Fibroblast of skin of scalp (primary cell): ENCODE measurements around the gene LRRC4B. TPM values are rescaled to one million over a fixed set of nuclear protein-coding genes. Genes with fewer than 3 reads are reported as not detected.
"Not testable (repeated sequence)": the region's sequence is repeated elsewhere in the genome, so short reads cannot be mapped to it uniquely, and the experiment has no call there.

Source experiments
- DNase-seq: peaks from one replicate; pipeline ENCODE4 v3.0.0-alpha.2; 2013
- polyA plus RNA-seq, 2 experiments: library from polyadenylated mRNA; unstranded; fragments of 120-200 nt; gene quantifications; one replicate each; pipeline ENCODE4 v1.2.1, GENCODE V29; 2013; ENCODE audit not compliant: insufficient read length in 2 of 2

LRRC4B gene, protein sequence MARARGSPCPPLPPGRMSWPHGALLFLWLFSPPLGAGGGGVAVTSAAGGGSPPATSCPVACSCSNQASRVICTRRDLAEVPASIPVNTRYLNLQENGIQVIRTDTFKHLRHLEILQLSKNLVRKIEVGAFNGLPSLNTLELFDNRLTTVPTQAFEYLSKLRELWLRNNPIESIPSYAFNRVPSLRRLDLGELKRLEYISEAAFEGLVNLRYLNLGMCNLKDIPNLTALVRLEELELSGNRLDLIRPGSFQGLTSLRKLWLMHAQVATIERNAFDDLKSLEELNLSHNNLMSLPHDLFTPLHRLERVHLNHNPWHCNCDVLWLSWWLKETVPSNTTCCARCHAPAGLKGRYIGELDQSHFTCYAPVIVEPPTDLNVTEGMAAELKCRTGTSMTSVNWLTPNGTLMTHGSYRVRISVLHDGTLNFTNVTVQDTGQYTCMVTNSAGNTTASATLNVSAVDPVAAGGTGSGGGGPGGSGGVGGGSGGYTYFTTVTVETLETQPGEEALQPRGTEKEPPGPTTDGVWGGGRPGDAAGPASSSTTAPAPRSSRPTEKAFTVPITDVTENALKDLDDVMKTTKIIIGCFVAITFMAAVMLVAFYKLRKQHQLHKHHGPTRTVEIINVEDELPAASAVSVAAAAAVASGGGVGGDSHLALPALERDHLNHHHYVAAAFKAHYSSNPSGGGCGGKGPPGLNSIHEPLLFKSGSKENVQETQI
- polyA plus RNA-seq (2013, experiment 1 of 2; ENCODE audit: insufficient read length) = 0.13 TPM
- 1.2 TPM for polyA plus RNA-seq (2013, experiment 2 of 2; ENCODE audit: insufficient read length)

DNA sequence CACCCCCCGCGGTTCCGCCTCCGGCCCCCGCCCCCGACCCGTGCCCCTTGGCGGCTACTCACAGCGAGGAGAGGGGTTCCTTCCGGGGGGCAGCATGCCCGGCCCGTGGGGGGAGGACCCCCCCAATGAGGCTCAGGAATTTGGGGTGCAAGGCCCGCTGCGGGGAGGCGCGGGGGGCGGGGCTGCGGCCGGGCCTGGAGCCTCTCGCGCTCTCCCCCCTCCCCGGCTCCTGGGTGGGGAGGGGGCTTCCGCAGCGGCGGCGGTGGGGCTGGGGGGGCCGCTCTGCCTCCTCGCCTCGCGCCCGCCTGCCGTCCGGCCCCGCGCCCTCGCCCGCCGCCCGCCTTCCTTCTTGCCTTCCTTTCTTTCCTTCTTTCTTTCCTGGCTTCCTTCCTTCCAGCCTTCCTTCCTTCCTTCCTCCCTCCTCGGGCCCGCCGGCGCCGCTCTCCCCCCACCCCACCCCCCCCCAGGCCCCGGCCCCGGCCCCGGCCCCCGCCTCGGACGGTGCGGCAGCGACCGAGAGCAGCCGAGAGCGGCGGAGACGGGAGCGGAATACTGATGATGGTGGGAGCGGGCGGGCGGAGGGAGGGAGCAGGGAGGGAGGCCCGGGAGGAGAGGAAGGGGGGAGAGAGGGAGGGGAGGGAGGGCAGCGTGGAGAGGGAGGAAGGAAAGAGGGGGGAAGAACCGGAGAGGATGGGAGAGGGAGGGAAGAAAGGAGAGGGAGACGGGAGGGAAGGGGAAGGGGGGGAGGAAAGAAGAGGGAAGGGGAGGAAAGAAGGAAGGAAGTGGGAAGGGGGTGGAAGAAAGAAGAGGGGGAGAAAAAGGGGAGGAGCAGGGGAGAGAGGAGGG is at the start of gene LRRC4B:
Gene LRRC4B, minus strand, starts transcription at position 554 of the 846 bp plus-strand sequence. CDS start 19,597 bp downstream, outside the sequence.
- peak; percentile 4 for DNase-seq

DNA sequence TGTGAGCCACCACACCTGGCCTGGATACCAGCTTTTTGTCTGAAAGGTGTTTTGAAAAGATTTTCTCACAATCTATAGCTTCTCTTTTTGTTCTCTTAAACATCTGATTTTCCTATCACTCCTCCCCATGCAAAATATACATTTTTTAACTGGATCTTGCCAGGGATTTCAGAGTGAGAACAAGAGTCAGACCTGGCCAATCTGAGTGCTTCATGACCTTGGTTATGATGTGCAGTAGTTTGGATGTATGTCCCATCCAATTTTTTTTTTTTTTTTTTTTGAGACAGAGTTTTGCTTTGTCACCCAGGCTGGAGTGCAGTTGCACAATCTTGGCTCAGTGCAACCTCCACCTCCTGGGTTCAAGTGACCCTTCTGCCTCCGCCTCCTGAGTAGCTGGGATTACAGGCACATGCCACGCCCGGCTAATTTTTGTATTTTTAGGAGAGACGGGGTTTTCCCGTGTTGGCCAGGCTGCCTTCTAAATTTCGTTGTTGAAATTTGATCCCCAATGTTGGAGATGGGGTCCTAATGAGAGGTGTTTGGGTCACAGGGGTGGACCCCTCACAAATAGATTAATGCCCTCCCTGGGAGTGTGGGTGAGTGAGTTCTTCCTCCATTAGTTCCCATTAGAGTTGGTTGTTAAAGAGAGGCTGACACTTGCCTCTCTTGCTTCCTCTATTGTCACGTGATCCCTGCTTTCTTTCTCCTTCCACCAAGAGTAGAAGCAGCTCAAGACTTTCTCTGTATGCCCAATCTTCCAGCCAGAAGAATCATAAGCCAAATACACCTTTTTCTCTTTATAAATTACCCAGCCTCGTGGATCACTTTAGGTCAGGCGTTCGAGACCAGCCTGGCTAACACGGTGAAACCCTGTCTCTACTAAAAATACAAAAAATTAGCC is 44.5 kb upstream of the LRRC4B start:
- DNase-seq = not testable (repeated sequence)

- DNase-seq = peak; percentile 71
These were observed 39.9 kb upstream of the LRRC4B start for GRCh38 chr19:50607874-50608785.

DNA sequence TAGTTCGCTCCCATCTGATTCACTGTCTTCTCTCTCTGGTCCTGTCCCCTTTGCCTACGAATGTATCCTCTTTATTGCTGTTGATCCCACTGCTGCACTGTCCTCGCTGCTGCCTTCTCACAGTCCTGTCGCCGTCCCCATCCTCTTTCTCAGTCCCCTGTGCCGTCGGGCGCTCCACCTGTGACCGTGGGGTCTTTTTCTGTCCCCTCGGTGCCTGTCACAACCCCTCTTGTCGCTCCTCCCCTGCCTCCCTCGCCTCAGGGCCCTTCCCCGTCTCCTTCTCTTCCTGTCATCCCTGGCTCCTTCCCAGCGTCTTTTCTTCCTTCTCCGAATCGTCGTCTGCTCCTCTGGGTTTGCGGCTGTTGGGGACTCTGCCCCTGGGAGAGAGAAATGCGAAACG is 39.2 kb upstream of the LRRC4B start:
- DNase-seq = no peak

DNA sequence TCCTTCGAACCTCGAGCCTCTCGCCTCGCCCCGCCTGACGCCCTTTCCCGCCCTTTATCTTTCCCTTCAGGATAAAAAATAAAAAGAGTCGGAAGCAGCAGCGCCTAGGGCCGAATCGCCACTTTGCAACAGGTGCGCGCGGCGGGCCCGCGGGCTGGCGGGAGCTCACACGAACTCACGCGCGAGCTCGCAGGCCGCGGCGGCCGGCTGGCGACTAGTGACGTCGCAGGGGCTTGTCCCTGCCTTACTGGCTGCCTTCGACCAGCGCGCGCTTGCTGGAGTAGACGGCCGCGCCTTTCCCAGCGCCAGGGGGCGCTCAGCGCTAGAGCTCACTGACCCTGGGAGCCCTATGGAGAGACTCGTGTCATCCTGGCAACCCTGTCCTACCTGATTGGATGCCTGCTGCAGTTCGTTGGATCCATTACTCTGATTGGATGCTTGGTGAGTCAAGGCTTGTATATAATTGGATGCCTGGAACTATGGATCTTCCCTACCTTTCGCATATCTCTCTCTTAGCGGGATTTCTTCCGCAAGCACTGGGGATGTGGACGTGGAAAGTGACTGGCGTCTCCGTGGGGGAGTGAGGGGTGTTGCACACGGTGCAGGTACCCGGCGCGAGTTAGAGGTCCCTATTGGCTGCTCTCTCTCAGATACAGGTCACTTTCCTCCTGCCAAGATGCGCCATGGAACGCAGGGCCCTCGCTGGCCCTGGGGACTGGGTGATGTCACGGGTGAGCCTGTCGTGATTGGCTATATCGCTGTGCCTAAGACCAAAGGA is 38.0 kb upstream of the LRRC4B start:
- not testable (repeated sequence) for DNase-seq

- DNase-seq = not testable (repeated sequence)
These were observed 36.2 kb upstream of the LRRC4B start for GRCh38 chr19:50604264-50605073.

GRCh38 chr19:50602935-50603334 is 34.7 kb upstream of the LRRC4B start:
- no peak for DNase-seq

- DNase-seq = no peak
These were observed 34.3 kb upstream of the LRRC4B start for GRCh38 chr19:50602496-50602895.

DNA sequence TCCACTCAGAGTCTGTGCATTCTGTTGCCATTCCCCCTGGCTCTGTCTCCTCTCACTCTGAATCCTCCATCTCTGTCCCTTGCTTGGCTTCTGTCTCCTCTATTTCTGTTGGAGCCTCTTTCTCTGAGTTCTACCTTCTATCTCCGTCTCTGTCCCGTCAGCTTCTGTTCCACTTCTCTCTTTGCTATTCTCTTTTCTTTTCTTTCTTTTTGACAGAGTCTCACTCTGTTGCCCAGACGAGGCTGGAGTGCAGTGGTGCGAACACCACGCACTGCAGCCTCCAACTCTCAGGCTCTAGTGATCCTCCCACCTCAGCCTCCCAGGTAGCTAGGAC is 33.8 kb upstream of the LRRC4B start:
- no peak for DNase-seq

- no peak for DNase-seq
These were observed 33.3 kb upstream of the LRRC4B start for GRCh38 chr19:50601407-50602088.

DNA sequence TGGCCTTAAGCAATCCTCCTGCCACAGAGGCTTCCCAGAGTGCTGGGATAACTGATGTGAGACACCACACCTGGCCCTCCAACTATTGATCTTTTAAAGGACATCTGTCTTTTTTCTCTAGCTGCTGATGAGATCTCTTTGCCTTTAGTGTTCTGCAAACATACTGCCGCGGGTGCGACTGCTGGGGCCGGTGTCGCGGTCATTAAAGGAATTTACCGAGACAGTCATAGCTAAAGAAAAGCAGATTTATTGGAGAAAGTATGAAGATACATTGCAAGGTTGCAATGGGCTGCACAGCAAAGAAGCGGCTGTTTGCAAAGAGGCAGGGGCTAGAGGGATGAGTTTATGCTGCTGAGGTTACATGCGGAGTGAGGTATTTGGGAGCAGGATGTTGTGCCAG is 31.2 kb upstream of the LRRC4B start:
- DNase-seq = no peak

- no peak for DNase-seq
These were observed 22.0 kb upstream of the LRRC4B start for GRCh38 chr19:50590191-50590590.

DNA sequence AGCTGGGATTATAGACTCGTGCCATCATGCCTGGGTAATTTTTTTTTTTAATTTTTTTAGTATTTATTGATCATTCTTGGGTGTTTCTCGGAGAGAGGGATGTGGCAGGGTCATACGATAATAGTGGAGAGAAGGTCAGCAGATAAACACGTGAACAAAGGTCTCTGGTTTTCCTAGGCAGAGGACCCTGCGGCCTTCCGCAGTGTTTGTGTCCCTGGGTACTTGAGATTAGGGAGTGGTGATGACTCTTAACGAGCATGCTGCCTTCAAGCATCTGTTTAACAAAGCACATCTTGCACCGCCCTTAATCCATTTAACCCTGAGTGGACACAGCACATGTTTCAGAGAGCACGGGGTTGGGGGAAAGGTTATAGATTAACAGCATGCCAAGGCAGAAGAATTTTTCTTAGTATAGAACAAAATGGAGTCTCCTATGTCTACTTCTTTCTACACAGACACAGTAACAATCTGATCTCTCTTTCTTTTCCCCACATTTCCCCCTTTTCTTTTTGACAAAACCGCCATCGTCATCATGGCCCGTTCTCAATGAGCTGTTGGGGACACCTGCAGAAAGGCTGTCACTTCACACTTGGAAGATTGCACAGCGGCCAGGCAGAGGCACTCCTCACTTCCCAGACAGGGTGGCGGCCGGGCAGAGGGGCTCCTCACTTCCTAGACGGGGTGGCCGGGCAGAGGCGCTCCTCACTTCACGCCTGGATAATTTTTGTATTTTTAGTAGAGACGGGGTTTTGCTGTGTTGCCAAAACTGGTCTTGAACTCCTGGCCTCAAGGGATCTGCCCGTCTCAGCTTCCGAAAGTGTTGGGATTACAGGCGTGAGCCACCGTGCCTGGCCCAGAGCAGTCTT is 13.8 kb upstream of the LRRC4B start:
- DNase-seq = not testable (repeated sequence)

GRCh38 chr19:50580970-50581634 is 12.9 kb upstream of the LRRC4B start:
- no peak for DNase-seq

DNA sequence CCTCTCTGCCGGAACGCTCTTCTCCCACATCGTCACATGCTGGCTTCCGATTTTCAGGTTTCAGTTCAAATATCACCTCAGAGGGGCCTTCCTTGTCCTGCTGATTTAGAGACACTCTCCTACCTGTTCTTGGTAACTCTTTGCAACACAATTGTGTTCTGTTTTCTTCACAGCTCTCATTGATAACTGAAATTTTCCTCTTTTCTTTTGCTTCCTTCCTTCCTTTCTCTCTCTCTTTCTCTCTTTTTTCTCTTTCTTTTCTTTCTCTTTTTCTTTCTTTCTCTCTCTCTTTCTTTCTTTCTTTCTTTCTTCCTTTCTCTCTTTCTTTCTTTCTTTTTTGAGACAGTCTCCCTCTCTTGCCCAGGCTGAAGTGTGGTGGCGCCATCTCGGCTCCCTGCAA is 12.0 kb upstream of the LRRC4B start:
- no peak for DNase-seq

DNA sequence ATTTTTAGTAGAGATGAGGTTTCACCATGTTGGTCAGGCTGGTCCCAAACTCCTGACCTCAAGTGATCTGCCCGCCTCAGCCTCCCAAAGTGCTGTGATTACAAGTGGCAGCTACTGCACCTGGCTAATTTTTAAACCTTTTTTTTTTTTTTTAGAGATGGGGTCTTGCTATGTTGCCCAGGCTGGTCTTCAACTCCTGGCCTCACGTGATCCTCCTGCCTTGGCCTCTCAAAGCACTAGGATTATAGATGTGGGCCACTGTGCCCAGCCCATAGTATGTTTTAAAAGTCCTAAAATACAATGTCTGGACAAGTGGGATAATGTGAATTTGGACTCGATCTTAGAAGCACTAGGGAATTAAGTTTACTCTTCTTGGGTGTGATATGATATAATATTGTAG is 8.5 kb upstream of the LRRC4B start:
- DNase-seq = not testable (repeated sequence)
